Upper lobe of left lung (tissue), 6 donors: ENCODE results near the gene SNAP25. TPM values are rescaled to one million over a fixed set of nuclear protein-coding genes. Genes with fewer than 3 reads are reported as not detected.

ENCODE experiments used
- ATAC-seq, 2 donors: fragments of 200-7000 bp; cut with Tn5 transposase; one replicate each; pipeline ENCODE4 v1.9.1; 2022; ENCODE audit warnings: mild to moderate bottlenecking in 2 of 2, moderate library complexity in 2 of 2; ENCODE audit not compliant: low FRiP score in 2 of 2
- DNase-seq, 2 donors: peaks; one replicate each; pipeline ENCODE4 v3.0.0-alpha.2; 2019 to 2020
- H3K27ac ChIP-seq, 4 donors: fragments of 200-600 bp; sonication (generic); one replicate each; pipeline ENCODE4 v1.5.1; 2016 to 2019
- H3K27me3 ChIP-seq, 4 donors: fragments of 200-600 bp; sonication (generic); one replicate each; pipeline ENCODE4 v1.5.1; 2017 to 2019
- H3K36me3 ChIP-seq, 4 donors: fragments of 200-600 bp; sonication (generic); one replicate each; pipeline ENCODE4 v1.5.1; 2016 to 2019
- H3K4me1 ChIP-seq, 4 donors: fragments of 200-600 bp; sonication (generic); one replicate each; pipeline ENCODE4 v1.5.1; 2018 to 2019
- H3K4me3 ChIP-seq, 4 donors: fragments of 200-600 bp; sonication (generic); one replicate each; pipeline ENCODE4 v1.5.1; 2017 to 2019; ENCODE audit warnings: mild to moderate bottlenecking in 2 of 4, moderate library complexity in 1 of 4
- H3K9me3 ChIP-seq, 4 donors: fragments of 200-600 bp; sonication (generic); one replicate each; pipeline ENCODE4 v1.5.1; 2018 to 2019
- EP300 ChIP-seq, 4 donors: sonication (generic); formaldehyde crosslinking; IDR thresholded peaks; one replicate each; pipeline ENCODE4 v1.5.1; 2017; ENCODE audit warnings: antibody characterized with exemption in 4 of 4, control low read depth in 2 of 4
- POLR2A ChIP-seq, 4 donors: fragments of 450-650 bp; IDR thresholded peaks; one replicate each; pipeline ENCODE4 v1.5.1; 2016 to 2017; ENCODE audit warnings: antibody characterized with exemption in 4 of 4, mild to moderate bottlenecking in 2 of 4
- POLR2AphosphoS5 ChIP-seq, 2 donors: sonication (generic); formaldehyde crosslinking; IDR thresholded peaks; one replicate each; pipeline ENCODE4 v1.5.1; 2017; ENCODE audit warnings: antibody characterized with exemption in 2 of 2
- WGBS, 2 donors: methylation state at CpG; one replicate each; pipeline ENCODE4 v1.1.5; 2017 to 2018; 5-methylcytosine and 5-hydroxymethylcytosine counted together
- total RNA-seq, 6 donors: library from RNA; depleted of rRNA in 4 of 6; stranded (reverse); fragments of >200 nt in 4 of 6; gene quantifications; one replicate each; pipeline versions ENCODE4 v1.1.0 to v1.2.1, GENCODE V29; 2016 to 2021
- TF ChIP-seq, protein P1 (sequence below), 6 experiments: fragments of 450-650 bp in 4 of 6; fragments of 200-600 bp in 2 of 6; sonication (generic) in 2 of 6; IDR thresholded peaks; one replicate each; pipeline ENCODE4 v1.5.1; 2016 to 2019; ENCODE audit warnings: antibody characterized with exemption in 6 of 6
- donor health status: DM: no; HTN: no; CAD: no; lungs with moderate emphysema.
- donor health status: DM: no; HTN: yes; CAD: no; lungs with severe emphysema.

The SNAP25 gene
- total RNA-seq, 6 donors from 2014 or later = 0.79 to 2.2 (median 1.8) TPM; not detected in 3

DNA sequence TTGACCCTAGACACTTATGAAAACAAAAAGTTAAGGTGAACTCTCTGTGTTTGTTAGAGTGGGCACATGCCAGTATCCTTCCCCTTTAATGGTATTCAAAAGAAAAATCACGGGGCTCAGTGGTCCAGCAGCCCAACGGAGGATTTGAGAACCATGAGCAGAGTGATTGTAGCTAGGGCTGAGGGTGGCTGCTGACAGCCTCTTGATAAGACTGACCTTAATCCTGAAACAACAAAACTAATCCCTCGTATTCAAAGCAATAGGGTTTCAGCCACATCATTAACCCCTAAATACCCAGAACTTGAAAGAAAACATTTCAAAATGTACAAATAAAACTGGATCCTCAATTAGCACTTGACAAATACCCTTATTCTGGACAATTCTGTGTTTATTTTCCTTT lies 95.1 kb downstream of the SNAP25 start:
- no peak overlapping the region for H3K27ac ChIP-seq
- DNase-seq (no peak), ATAC-seq (no peak)
- no peaks in the 10 kb centered on the region for H3K27me3 ChIP-seq
- TF ChIP-seq, protein P1, sequence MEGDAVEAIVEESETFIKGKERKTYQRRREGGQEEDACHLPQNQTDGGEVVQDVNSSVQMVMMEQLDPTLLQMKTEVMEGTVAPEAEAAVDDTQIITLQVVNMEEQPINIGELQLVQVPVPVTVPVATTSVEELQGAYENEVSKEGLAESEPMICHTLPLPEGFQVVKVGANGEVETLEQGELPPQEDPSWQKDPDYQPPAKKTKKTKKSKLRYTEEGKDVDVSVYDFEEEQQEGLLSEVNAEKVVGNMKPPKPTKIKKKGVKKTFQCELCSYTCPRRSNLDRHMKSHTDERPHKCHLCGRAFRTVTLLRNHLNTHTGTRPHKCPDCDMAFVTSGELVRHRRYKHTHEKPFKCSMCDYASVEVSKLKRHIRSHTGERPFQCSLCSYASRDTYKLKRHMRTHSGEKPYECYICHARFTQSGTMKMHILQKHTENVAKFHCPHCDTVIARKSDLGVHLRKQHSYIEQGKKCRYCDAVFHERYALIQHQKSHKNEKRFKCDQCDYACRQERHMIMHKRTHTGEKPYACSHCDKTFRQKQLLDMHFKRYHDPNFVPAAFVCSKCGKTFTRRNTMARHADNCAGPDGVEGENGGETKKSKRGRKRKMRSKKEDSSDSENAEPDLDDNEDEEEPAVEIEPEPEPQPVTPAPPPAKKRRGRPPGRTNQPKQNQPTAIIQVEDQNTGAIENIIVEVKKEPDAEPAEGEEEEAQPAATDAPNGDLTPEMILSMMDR (IDR thresholded peaks at IDR 0.05) = no peak
- no peak for TF ChIP-seq POLR2AphosphoS5 (IDR thresholded peaks at IDR 0.05)
- no peak for TF ChIP-seq EP300 (IDR thresholded peaks at IDR 0.05)
- no peak for TF ChIP-seq POLR2A (IDR thresholded peaks at IDR 0.05)
- no peaks in the 10 kb centered on the region for H3K9me3 ChIP-seq
- 23 to 28% methylated on average over 3 of the region's 3 CpGs for WGBS, 2 donors
- H3K4me1 ChIP-seq = no peaks in the 10 kb centered on the region
- no peaks in the 10 kb centered on the region for H3K36me3 ChIP-seq
- H3K4me3 ChIP-seq = no peak overlapping the region

DNA sequence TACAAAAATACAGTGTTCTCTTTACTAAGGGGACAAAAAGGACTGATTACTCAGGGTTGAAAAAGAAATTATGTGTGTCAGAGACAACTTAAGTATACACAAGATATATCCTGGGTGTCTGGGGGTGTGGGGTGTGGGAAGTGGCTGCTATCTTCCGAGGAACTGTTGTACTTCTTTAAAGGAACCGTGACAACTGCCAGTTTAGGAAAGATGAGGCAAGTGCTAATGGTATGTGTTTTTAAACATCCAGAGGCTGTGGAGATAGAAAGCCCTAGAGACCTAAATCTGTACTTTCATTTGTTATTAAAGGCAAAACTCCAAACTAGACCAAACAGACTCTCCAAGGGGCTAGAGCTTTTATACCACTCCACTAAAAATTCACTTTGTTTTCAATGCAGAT lies 95.6 kb downstream of the SNAP25 start:
- Histone ChIP-seq H3K4me3 (no peak overlapping the region), H3K36me3 (no peaks in the 10 kb centered on the region), H3K9me3 (no peaks in the 10 kb centered on the region), H3K27me3 (no peaks in the 10 kb centered on the region), H3K27ac (no peak overlapping the region), H3K4me1 (no peaks in the 10 kb centered on the region)
- ATAC-seq (no peak), DNase-seq (no peak)
- WGBS, 2 donors = 24 to 31% methylated on average over 2 of the region's 2 CpGs
- TF ChIP-seq POLR2AphosphoS5 (IDR thresholded peaks at IDR 0.05) = no peak
- TF ChIP-seq POLR2A (IDR thresholded peaks at IDR 0.05) = no peak
- TF ChIP-seq EP300 (IDR thresholded peaks at IDR 0.05) = no peak
- TF ChIP-seq, protein P1 (IDR thresholded peaks at IDR 0.05) = no peak

DNA sequence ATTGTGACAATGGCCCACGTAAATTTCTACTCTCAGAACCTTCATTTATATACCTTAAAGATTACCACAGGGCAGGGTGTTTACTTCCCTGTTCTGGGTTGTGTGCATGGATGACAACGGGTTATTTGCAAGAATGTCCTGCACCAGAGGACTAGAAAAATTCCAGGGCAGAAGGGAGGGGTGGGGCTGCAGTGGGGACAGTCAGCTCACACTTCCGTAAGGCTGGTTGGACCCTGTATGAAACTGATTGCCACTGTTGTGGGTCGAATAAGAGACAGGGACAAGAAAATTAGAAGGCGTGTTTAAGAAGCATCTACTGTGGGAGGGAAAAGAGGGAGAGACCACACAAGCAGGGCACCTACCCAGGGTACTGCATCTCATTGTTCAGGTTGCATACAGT lies 96.5 kb downstream of the SNAP25 start:
- 50 to 56% methylated on average over 5 of the region's 5 CpGs for WGBS, 2 donors
- no peaks in the 10 kb centered on the region for H3K27me3 ChIP-seq
- ATAC-seq = no peak
- no peaks in the 10 kb centered on the region for H3K36me3 ChIP-seq
- TF ChIP-seq POLR2AphosphoS5 (IDR thresholded peaks at IDR 0.05) (no peak), EP300 (IDR thresholded peaks at IDR 0.05) (no peak), POLR2A (IDR thresholded peaks at IDR 0.05) (no peak)
- TF ChIP-seq, protein P1 (IDR thresholded peaks at IDR 0.05) = no peak
- no peak for DNase-seq
- H3K4me3 ChIP-seq = no peak overlapping the region
- no peaks in the 10 kb centered on the region for H3K4me1 ChIP-seq
- H3K9me3 ChIP-seq = no peaks in the 10 kb centered on the region
- no peak overlapping the region for H3K27ac ChIP-seq

DNA sequence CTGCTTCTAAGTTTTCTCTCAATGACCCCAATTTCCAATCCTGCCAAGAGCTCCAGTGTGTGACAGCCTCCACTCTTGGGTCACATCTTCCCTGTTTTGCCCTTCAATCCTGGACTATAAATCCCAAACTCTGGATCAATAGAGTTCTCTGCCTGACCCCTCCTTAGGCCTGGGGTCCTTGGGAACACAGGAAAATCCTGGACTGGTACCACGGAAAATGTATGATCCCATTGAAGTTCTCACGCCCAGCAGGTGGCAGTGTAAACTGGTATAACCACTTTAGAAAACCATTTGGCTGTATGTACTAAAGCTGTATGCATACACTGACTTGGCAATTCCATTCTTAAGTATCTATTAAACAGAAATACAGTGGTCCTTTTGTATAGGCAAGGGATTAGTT lies 98.0 kb downstream of the SNAP25 start:
- no peaks in the 10 kb centered on the region for H3K27me3 ChIP-seq
- WGBS, 2 donors = 60 to 76% methylated on average over 1 to 2 of the region's 2 CpGs
- H3K36me3 ChIP-seq = no peaks in the 10 kb centered on the region
- H3K4me1 ChIP-seq = no peaks in the 10 kb centered on the region
- TF ChIP-seq EP300 (IDR thresholded peaks at IDR 0.05) = no peak
- no peak for TF ChIP-seq POLR2A (IDR thresholded peaks at IDR 0.05)
- TF ChIP-seq POLR2AphosphoS5 (IDR thresholded peaks at IDR 0.05) = no peak
- DNase-seq = no peak
- ATAC-seq = no peak
- H3K9me3 ChIP-seq = no peaks in the 10 kb centered on the region
- H3K27ac ChIP-seq = no peak overlapping the region
- H3K4me3 ChIP-seq = no peak overlapping the region

DNA sequence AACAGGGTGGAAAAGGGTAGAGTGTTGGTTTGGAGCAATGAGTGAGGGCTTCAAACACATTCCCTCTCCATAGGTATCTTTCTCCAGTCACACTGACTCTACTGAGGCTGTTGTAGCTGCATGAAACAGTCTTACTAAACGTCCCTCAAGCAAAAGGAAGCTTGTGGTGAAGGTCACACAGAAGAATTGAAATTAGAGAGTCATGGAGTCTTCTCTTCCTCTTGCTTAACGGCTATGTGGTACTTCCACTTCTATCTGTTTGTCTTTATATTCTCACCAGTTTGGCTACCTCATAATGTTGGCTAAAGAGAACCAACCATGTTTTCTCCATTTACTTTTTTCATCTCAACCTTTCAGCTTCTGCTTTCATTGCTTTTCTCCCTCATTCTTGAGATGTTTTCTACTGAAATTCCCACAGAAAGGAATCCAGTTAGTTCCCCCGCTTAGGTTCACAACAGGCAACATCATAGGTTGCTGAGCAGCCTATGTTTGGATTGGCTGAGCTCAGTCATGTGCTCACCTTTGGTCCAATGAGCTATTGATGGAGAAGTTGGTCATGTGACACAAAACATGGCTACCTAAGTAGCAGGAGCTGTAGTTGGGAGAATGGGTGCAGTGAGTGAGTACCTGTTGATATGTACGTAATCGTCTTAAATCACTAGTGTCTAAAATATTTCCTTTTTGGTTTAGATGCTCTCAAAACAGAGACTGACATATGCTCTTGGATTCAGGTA lies 99.8 kb downstream of the SNAP25 start:
- Histone ChIP-seq H3K4me1 (no peaks in the 10 kb centered on the region), H3K4me3 (no peak overlapping the region), H3K36me3 (no peaks in the 10 kb centered on the region), H3K9me3 (no peaks in the 10 kb centered on the region), H3K27ac (no peak overlapping the region), H3K27me3 (no peaks in the 10 kb centered on the region)
- TF ChIP-seq EP300 (IDR thresholded peaks at IDR 0.05) = no peak
- TF ChIP-seq, protein P1 (IDR thresholded peaks at IDR 0.05) = no peak
- TF ChIP-seq POLR2AphosphoS5 (IDR thresholded peaks at IDR 0.05) = no peak
- no peak for TF ChIP-seq POLR2A (IDR thresholded peaks at IDR 0.05)
- WGBS, 2 donors = 70 to 79% methylated on average over 5 of the region's 5 CpGs
- DNase-seq (no peak), ATAC-seq (no peak)
